Fibroblast of mammary gland (primary cell): ENCODE measurements around the gene POLN.
A peak's percentile ranks its signal among the peaks of the same experiment; 100 is the strongest.

Source experiments
- DNase-seq: peaks from one replicate; pipeline ENCODE4 v3.0.0-alpha.2; 2010; ENCODE audit warnings: low read depth
- H3K4me3 ChIP-seq: 2 replicates; pipeline ENCODE4 v1.5.1; 2011; ENCODE audit warnings: low read depth, mild to moderate bottlenecking, low read length, moderate library complexity; ENCODE audit not compliant: control insufficient read depth
- CTCF ChIP-seq: conservative IDR thresholded peaks from 2 replicates; pipeline ENCODE4 v1.5.1; 2011; ENCODE audit warnings: low read depth, low read length, inconsistent platforms; ENCODE audit not compliant: control insufficient read depth, insufficient read depth

The POLN gene

GRCh38 chr4:2142630-2143427 lies 99.1 kb downstream of the POLN start:
- TF ChIP-seq CTCF = no peak
- H3K4me3 ChIP-seq = no peak overlapping the region
- peak; percentile 10 for DNase-seq

- no peak for TF ChIP-seq CTCF
- no peak overlapping the region for H3K4me3 ChIP-seq
- no peak for DNase-seq
Measured at GRCh38 chr4:2141762-2142451, 100.0 kb downstream of the POLN start.

- no peak for TF ChIP-seq CTCF
- H3K4me3 ChIP-seq = no peak overlapping the region
- no peak for DNase-seq
Measured at GRCh38 chr4:2141022-2141761, 100.7 kb downstream of the POLN start.

- H3K4me3 ChIP-seq = no peak overlapping the region
- no peak for DNase-seq
- no peak for TF ChIP-seq CTCF
Measured at GRCh38 chr4:2138846-2139500, 102.9 kb downstream of the POLN start.

GRCh38 chr4:2136726-2137125 lies 105.2 kb downstream of the POLN start:
- H3K4me3 ChIP-seq = no peak overlapping the region
- no peak for DNase-seq
- TF ChIP-seq CTCF = no peak

GRCh38 chr4:2135083-2135482 lies 106.8 kb downstream of the POLN start:
- no peak for TF ChIP-seq CTCF
- no peak overlapping the region for H3K4me3 ChIP-seq
- DNase-seq = peak; percentile 40
